Body of pancreas (tissue), 4 donors: ENCODE results near the gene RASL10B. TPM values are rescaled to one million over a fixed set of nuclear protein-coding genes. Genes with fewer than 3 reads are reported as not detected.
A peak's percentile ranks its signal among the peaks of the same experiment; 100 is the strongest.

Experiments
- ATAC-seq: fragments of 150-250 bp; one replicate; pipeline ENCODE4 v1.9.1; 2016
- DNase-seq, 4 donors: peaks; one replicate each; pipeline ENCODE4 v3.0.0-alpha.2; 2019
- H3K27ac ChIP-seq, 4 donors: fragments of 200-600 bp; sonication (generic); 1 replicate in 3 of 4; 2 replicates in 1 of 4; pipeline versions ENCODE4 v1.5.1 to v1.6.1; 2016 to 2019; ENCODE audit warnings: mild to moderate bottlenecking in 1 of 4, mixed read lengths in 1 of 4, moderate library complexity in 1 of 4
- H3K27me3 ChIP-seq, 2 donors: fragments of 200-600 bp; sonication (generic); one replicate each; pipeline ENCODE4 v1.6.0; 2016; ENCODE audit warnings: mild to moderate bottlenecking in 1 of 2
- H3K36me3 ChIP-seq, 2 donors: fragments of 200-600 bp; sonication (generic); replicated peaks in 1 of 2; 2 replicates each; pipeline ENCODE4 v1.5.1; 2016; ENCODE audit warnings: low read depth in 2 of 2; ENCODE audit not compliant: insufficient read depth in 1 of 2
- H3K4me1 ChIP-seq: fragments of 200-600 bp; sonication (generic); one replicate; pipeline ENCODE4 v1.6.0; 2016
- H3K4me3 ChIP-seq, 2 donors: fragments of 200-600 bp; sonication (generic); 1 replicate in 1 of 2; 2 replicates in 1 of 2; pipeline ENCODE4 v1.5.1; 2016 to 2019
- H3K9me3 ChIP-seq, 3 donors: fragments of 200-600 bp; sonication (generic); 1 replicate in 2 of 3; 2 replicates in 1 of 3; pipeline ENCODE4 v1.5.1; 2016
- CTCF ChIP-seq, 7 experiments: fragments of 450-650 bp in 4 of 7; fragments of 200-600 bp in 3 of 7; sonication (generic) in 3 of 7; IDR thresholded peaks; one replicate each; pipeline ENCODE4 v1.5.1; 2016 to 2019; ENCODE audit warnings: antibody characterized with exemption in 7 of 7
- POLR2A ChIP-seq, 3 donors: fragments of 450-650 bp; IDR thresholded peaks; one replicate each; pipeline ENCODE4 v1.6.1; 2016; ENCODE audit warnings: antibody characterized with exemption in 3 of 3, mild to moderate bottlenecking in 2 of 3
- WGBS, 2 donors: methylation state at CpG; one replicate each; pipeline ENCODE4 v1.1.5; 2017; 5-methylcytosine and 5-hydroxymethylcytosine counted together
- intact Hi-C: fragments of 100-400 bp; cut with DNase I; formaldehyde crosslinking; loops from one replicate; pipeline ENCODE4 v1.15.1; 2023
- total RNA-seq, 2 donors: library from RNA; depleted of rRNA; stranded (reverse); fragments of >200 nt; gene quantifications; one replicate each; pipeline ENCODE4 v1.1.0, GENCODE V29; 2016

The RASL10B gene
- total RNA-seq, 2 donors from 2014 or later: 8.8 to 17.8 TPM

GRCh38 chr17:35769895-35770486, 38.6 kb downstream of the RASL10B start:
- H3K4me1 ChIP-seq: peaks cover 3% of the 10 kb centered on the region

GRCh38 chr17:35773129-35773528, 41.7 kb downstream of the RASL10B start:
- ATAC-seq: no peak
- no peaks in the 10 kb centered on the region for H3K9me3 ChIP-seq
- H3K27ac ChIP-seq: no peak overlapping the region
- no peak for DNase-seq
- H3K4me3 ChIP-seq: no peak overlapping the region
- intact Hi-C loops: no loop called here
- 82% methylated on average over 20 of the region's 20 CpGs; no CpG with 5 or more reads in 1 of the 2 donors for WGBS, 2 donors
- H3K36me3 ChIP-seq: no peaks in the 10 kb centered on the region
- H3K4me1 ChIP-seq: peaks cover 9% of the 10 kb centered on the region
- TF ChIP-seq POLR2A (IDR thresholded peaks at IDR 0.05) (no peak), CTCF (IDR thresholded peaks at IDR 0.05) (no peak)
- H3K27me3 ChIP-seq: no peaks in the 10 kb centered on the region

More at GRCh38 chr17:35769895-35770486, 38.6 kb downstream of the RASL10B start:
- H3K4me3 ChIP-seq: no peak overlapping the region
- intact Hi-C loops: loop anchor here (5.0 kb wide), 1 partner anchor 37 kb away; the partner anchor contains the start of gene TAF15
- H3K27ac ChIP-seq: no peak overlapping the region
- H3K27me3 ChIP-seq: no peaks in the 10 kb centered on the region
- H3K9me3 ChIP-seq: no peaks in the 10 kb centered on the region
- TF ChIP-seq CTCF (IDR thresholded peaks at IDR 0.05): no peak
- TF ChIP-seq POLR2A (IDR thresholded peaks at IDR 0.05): no peak
- 80 to 81% methylated on average over 38 to 40 of the region's 48 CpGs for WGBS, 2 donors
- DNase-seq (no peak), ATAC-seq (no peak)
- no peaks in the 10 kb centered on the region for H3K36me3 ChIP-seq

- Histone ChIP-seq H3K36me3 (no peaks in the 10 kb centered on the region), H3K9me3 (no peaks in the 10 kb centered on the region), H3K27me3 (no peaks in the 10 kb centered on the region), H3K4me3 (no peak overlapping the region), H3K27ac (no peak overlapping the region), H3K4me1 (peaks cover 9% of the 10 kb centered on the region)
- TF ChIP-seq CTCF (IDR thresholded peaks at IDR 0.05) (no peak), POLR2A (IDR thresholded peaks at IDR 0.05) (no peak)
- ATAC-seq (no peak), DNase-seq (no peak)
- 81 to 85% methylated on average over 6 to 10 of the region's 10 CpGs for WGBS, 2 donors
- intact Hi-C loops: no loop called here
These were observed 42.4 kb downstream of the RASL10B start for GRCh38 chr17:35773679-35774425.

GRCh38 chr17:35774499-35774898, 43.1 kb downstream of the RASL10B start:
- Histone ChIP-seq H3K27ac (no peak overlapping the region), H3K4me3 (no peak overlapping the region), H3K4me1 (peaks cover 9% of the 10 kb centered on the region), H3K36me3 (no peaks in the 10 kb centered on the region), H3K9me3 (no peaks in the 10 kb centered on the region), H3K27me3 (no peaks in the 10 kb centered on the region)
- TF ChIP-seq POLR2A (IDR thresholded peaks at IDR 0.05): no peak
- no peak for TF ChIP-seq CTCF (IDR thresholded peaks at IDR 0.05)
- intact Hi-C loops: no loop called here
- peak in 2 of 4 donors; percentile 46 to 52 for DNase-seq
- ATAC-seq: no peak
- WGBS, 2 donors: 43 to 57% methylated on average over 4 to 5 of the region's 5 CpGs
